Breast epithelium (tissue), 3 donors: ENCODE data around the gene XPO1.

Source experiments
- POLR2A ChIP-seq: fragments of 450-650 bp; IDR thresholded peaks from one replicate; pipeline ENCODE4 v1.6.1; 2016; ENCODE audit warnings: antibody characterized with exemption, mild to moderate bottlenecking, moderate library complexity
- POLR2AphosphoS5 ChIP-seq, 3 donors: sonication (generic); formaldehyde crosslinking; IDR thresholded peaks; one replicate each; pipeline ENCODE4 v1.6.1; 2017; ENCODE audit warnings: antibody characterized with exemption in 3 of 3
- TF ChIP-seq, protein P1 (sequence below), 3 donors: fragments of 450-650 bp; IDR thresholded peaks; one replicate each; pipeline ENCODE4 v1.5.1; 2016 to 2017; ENCODE audit warnings: antibody characterized with exemption in 3 of 3, mild to moderate bottlenecking in 3 of 3, moderate library complexity in 3 of 3

DNA sequence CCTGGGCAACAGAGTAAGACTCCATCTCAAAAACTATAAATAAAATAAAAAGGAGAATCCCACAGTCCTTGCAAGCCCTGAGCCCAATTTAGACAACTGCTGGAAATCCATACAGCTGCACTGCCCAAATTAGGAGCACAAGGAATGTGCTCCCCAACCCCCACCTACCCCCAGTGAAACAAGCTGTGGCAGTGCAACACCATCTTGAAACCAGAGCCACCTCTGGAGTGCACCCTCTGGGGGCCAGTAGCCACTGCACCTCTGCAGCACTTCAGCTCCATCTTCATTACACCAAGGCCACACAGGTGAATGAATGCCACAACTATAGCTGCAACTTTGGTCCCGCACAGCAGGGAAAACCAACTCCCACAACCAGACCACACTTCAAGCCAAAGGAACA lies 104.5 kb downstream of the XPO1 start:
- TF ChIP-seq, protein P1, sequence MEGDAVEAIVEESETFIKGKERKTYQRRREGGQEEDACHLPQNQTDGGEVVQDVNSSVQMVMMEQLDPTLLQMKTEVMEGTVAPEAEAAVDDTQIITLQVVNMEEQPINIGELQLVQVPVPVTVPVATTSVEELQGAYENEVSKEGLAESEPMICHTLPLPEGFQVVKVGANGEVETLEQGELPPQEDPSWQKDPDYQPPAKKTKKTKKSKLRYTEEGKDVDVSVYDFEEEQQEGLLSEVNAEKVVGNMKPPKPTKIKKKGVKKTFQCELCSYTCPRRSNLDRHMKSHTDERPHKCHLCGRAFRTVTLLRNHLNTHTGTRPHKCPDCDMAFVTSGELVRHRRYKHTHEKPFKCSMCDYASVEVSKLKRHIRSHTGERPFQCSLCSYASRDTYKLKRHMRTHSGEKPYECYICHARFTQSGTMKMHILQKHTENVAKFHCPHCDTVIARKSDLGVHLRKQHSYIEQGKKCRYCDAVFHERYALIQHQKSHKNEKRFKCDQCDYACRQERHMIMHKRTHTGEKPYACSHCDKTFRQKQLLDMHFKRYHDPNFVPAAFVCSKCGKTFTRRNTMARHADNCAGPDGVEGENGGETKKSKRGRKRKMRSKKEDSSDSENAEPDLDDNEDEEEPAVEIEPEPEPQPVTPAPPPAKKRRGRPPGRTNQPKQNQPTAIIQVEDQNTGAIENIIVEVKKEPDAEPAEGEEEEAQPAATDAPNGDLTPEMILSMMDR (IDR thresholded peaks at IDR 0.05): no peak
- TF ChIP-seq POLR2A (no peak), POLR2AphosphoS5 (IDR thresholded peaks at IDR 0.05) (no peak)
